ENCODE results near the gene WNT16.
"Not testable (repeated sequence)": the region's sequence is repeated elsewhere in the genome, so short reads cannot be mapped to it uniquely, and the experiment has no call there.

WNT16 gene

DNA sequence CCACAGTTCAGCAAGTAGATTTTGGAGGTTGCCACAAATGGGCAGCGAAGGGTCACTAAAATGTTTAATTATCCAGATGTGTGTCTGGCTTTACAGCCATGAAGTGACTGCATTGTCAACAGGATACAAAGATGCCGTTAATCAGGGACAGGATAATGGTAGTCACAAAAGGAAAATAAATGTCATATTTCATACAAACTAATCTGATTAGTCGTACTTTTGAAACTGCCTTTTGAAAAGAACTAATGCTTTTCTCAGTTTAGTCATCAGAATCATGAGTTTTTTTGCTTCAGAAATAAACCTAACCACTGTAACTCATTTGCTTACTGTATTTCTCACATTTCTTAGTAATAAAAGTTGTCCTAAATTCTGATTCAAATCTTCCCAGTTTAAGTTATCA, 22.2 kb upstream of the WNT16 start:
- in situ Hi-C loops (cut with MboI; ENCODE audit: low sequenced_read_pairs, unreplicated experiment) = no loop called here
- TF ChIP-seq, protein P1, sequence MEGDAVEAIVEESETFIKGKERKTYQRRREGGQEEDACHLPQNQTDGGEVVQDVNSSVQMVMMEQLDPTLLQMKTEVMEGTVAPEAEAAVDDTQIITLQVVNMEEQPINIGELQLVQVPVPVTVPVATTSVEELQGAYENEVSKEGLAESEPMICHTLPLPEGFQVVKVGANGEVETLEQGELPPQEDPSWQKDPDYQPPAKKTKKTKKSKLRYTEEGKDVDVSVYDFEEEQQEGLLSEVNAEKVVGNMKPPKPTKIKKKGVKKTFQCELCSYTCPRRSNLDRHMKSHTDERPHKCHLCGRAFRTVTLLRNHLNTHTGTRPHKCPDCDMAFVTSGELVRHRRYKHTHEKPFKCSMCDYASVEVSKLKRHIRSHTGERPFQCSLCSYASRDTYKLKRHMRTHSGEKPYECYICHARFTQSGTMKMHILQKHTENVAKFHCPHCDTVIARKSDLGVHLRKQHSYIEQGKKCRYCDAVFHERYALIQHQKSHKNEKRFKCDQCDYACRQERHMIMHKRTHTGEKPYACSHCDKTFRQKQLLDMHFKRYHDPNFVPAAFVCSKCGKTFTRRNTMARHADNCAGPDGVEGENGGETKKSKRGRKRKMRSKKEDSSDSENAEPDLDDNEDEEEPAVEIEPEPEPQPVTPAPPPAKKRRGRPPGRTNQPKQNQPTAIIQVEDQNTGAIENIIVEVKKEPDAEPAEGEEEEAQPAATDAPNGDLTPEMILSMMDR (IDR thresholded peaks at IDR 0.05; ENCODE audit: borderline replicate concordance, control extremely low read depth, extremely low read depth, insufficient read depth, missing control alignments) = no peak
- DNase-seq (ENCODE audit: low spot score) = no peak

GRCh38 chr7:121307021-121307574, 21.7 kb upstream of the WNT16 start:
- TF ChIP-seq, protein P1 (IDR thresholded peaks at IDR 0.05; ENCODE audit: borderline replicate concordance, control extremely low read depth, extremely low read depth, insufficient read depth, missing control alignments) = no peak
- DNase-seq (ENCODE audit: low spot score) = no peak
- in situ Hi-C loops (cut with MboI; ENCODE audit: low sequenced_read_pairs, unreplicated experiment) = no loop called here

DNA sequence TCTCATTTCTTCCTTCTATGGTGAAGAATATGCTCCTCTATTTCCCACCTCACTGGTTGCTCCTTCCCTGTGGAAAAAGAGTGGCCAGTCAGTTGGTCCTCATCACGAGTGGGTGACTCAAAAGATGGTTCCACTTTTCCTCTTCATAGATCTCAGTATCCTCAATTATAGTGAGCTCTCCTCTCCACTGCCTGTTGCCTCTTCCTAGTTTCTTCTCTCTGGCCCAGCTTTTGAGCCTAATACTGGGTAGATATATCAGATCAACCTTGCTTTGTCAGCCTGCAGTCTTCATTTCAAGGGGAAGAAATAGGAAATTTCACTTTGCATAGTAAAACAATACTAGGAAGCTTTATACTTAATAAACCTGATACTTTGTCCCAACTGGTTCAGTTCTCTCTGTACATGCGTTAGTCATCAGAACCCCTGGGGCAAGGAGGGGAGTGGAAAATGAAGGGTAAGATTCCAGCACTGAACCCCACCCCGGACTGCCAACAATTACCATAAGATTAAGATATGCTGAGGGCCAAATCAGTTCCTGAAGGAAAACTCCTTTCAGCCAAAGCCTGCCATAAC, 15.5 kb upstream of the WNT16 start:
- in situ Hi-C loops (cut with MboI; ENCODE audit: low sequenced_read_pairs, unreplicated experiment) = no loop called here
- no peak for DNase-seq (ENCODE audit: low spot score)
- TF ChIP-seq, protein P1 (IDR thresholded peaks at IDR 0.05; ENCODE audit: borderline replicate concordance, control extremely low read depth, extremely low read depth, insufficient read depth, missing control alignments) = no peak

DNA sequence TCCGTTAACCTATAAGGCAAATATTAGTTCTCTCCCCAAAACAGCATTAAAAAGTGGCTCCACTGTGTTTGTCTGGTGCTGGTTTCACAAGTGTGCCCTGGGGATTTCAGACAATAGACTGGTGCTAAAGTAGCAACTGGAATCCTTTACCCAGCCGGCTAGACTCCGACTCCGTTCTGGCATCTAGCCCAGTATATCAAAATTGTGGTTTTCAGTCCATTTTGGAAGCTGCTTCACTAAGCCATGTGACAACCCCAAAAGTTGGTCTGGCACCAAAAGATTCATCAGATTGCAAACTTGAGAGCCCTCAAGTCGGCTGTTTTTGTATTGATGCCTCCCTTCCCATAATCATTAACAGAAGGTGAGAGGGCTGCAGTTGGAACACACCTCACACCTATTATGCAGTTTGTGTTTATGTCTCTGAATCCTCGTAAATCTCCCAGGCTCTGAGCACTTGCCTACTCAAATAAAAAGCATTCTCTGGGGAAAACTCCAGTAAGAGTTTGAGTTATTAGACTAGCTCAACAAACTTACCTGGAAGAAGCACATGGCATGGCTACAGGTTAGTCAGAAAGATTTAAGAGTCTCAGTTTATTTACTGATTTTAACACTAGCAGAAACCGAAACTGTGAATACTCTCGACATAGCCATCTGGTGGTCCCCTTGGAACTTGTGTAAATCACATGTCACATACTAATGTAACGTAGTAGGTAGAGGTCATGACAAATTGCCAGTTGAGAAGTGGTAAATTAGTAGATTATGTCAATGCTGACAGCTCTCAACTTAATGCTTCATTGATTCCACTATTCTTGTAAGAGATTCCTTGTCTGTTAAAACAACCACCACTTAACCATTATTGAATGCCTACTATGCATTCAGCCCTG, 14.8 kb upstream of the WNT16 start:
- no peak for DNase-seq (ENCODE audit: low spot score)
- in situ Hi-C loops (cut with MboI; ENCODE audit: low sequenced_read_pairs, unreplicated experiment) = no loop called here
- TF ChIP-seq, protein P1 (IDR thresholded peaks at IDR 0.05; ENCODE audit: borderline replicate concordance, control extremely low read depth, extremely low read depth, insufficient read depth, missing control alignments) = no peak

DNA sequence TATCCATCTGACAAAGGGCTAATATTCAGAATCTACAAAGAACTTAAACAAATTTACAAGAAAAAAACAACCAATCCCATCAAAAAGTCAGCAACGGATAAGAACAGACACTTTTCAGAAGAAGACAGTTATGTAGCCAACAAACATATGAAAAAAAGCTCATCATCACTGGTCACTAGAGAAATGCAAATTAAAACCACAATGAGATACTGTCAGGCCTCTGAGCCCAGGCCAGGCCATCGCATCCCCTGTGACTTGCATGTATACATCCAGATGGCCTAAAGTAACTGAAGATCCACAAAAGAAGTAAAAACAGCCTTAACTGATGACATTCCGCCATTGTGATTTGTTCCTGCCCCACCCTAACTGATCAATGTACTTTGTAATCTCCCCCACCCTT, 13.6 kb upstream of the WNT16 start:
- DNase-seq (ENCODE audit: low spot score); in situ Hi-C loops (cut with MboI; ENCODE audit: low sequenced_read_pairs, unreplicated experiment): not testable (repeated sequence)

DNA sequence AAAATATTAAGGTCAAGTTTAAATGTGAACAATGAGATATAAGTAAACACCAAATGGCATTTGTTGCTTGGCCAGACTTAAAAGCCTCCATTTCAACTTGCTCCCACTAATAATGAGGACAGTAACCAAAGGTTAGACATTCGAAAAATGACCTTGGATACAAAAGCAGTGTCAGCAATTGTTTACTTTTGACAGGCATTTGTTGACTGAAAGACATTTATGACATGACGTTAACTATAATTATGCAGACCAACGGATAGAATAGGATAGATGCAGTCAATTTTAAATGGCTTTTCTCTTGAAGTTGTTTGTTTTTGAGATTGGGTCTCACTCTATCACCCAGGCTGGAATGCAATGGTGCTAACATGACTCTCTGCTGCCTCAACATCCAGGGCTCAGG, 6.3 kb upstream of the WNT16 start:
- in situ Hi-C loops (cut with MboI; ENCODE audit: low sequenced_read_pairs, unreplicated experiment) = no loop called here
- DNase-seq (ENCODE audit: low spot score) = no peak
- TF ChIP-seq, protein P1 (IDR thresholded peaks at IDR 0.05; ENCODE audit: borderline replicate concordance, control extremely low read depth, extremely low read depth, insufficient read depth, missing control alignments) = no peak

Data from GM13976 (cell line).